Ishikawa (cell line): ENCODE results near the gene OR10P1.

Experiments used
- CEBPB ChIP-seq: IDR thresholded peaks from 2 replicates; pipeline ENCODE4 v1.6.1; 2012
- CREB1 ChIP-seq: IDR thresholded peaks from 2 replicates; pipeline ENCODE4 v1.6.1; 2012; ENCODE audit warnings: low read depth
- EGR1 ChIP-seq: IDR thresholded peaks from 2 replicates; pipeline ENCODE4 v1.6.1; 2012
- EP300 ChIP-seq: IDR thresholded peaks from 2 replicates; pipeline ENCODE4 v1.6.1; 2012; ENCODE audit warnings: borderline replicate concordance
- FOXM1 ChIP-seq: IDR thresholded peaks from 2 replicates; pipeline ENCODE4 v1.6.1; 2012; ENCODE audit warnings: low read depth, borderline replicate concordance
- NFIC ChIP-seq: IDR thresholded peaks from 2 replicates; pipeline ENCODE4 v1.6.1; 2012
- RAD21 ChIP-seq: IDR thresholded peaks from 2 replicates; pipeline ENCODE4 v1.6.1; 2012; ENCODE audit warnings: low read depth
- TAF1 ChIP-seq: IDR thresholded peaks from 2 replicates; pipeline ENCODE4 v1.6.1; 2012; ENCODE audit warnings: low read depth, mild to moderate bottlenecking
- TCF12 ChIP-seq: IDR thresholded peaks from 2 replicates; pipeline ENCODE4 v1.6.1; 2012; ENCODE audit warnings: low read depth
- TEAD4 ChIP-seq: IDR thresholded peaks from 2 replicates; pipeline ENCODE4 v1.6.1; 2012
- YY1 ChIP-seq: IDR thresholded peaks from 2 replicates; pipeline ENCODE4 v1.6.1; 2012; ENCODE audit warnings: low read depth
- ZBTB7A ChIP-seq: IDR thresholded peaks from 2 replicates; pipeline ENCODE4 v1.6.1; 2012; ENCODE audit warnings: low read depth
- TF ChIP-seq, protein P1 (sequence below): IDR thresholded peaks from 2 replicates; pipeline ENCODE4 v1.6.1; 2012
- TF ChIP-seq, protein P2 (sequence below): IDR thresholded peaks from 2 replicates; pipeline ENCODE4 v1.6.1; 2012; ENCODE audit warnings: low read depth, mild to moderate bottlenecking
- TF ChIP-seq, protein P3 (sequence below): IDR thresholded peaks from 2 replicates; pipeline ENCODE4 v1.6.1; 2012

OR10P1 gene

DNA sequence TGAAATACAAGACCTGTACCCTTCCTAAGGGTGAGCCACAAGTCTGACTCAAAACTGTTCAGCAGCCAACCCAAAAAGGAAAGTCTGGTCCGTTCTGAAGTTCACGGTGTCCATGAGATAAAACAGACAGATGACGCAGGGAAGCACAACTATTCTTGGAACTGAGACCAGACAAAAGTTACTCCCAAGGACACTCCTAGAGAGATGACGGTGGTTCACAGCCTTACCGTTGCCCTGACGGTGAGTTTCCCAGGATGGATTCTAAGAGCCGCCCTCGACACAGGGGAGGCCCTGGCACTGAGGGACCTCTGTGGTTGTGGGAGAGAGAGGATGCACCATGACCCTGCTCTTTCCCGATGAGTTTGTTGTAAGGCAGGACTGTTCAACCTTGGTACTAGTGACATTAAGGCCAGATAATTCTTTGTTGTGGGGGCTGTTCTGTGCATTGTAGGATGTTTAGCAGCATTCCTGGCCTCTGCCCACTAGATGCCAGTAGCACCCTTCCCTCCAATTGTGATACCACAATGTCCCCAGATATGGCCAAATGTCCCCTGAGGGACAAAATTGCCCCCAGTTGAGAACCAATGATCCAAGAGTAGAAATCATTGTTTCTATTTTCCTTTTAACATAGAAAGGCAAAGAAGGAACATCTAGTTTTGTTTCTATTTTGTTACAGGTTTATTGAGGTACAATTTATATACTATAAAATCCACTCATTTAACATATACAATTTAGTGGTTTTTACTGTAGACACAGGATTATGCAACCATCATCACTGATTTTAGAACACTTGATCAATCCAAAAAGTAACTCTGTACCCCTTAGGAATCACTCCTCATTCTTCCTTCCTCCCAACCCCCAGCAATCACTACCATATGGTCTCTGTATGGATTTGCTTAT lies 23.0 kb downstream of the OR10P1 start:
- TF ChIP-seq, protein P1, sequence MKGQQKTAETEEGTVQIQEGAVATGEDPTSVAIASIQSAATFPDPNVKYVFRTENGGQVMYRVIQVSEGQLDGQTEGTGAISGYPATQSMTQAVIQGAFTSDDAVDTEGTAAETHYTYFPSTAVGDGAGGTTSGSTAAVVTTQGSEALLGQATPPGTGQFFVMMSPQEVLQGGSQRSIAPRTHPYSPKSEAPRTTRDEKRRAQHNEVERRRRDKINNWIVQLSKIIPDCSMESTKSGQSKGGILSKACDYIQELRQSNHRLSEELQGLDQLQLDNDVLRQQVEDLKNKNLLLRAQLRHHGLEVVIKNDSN = no peak
- no peak for TF ChIP-seq ZBTB7A
- TF ChIP-seq TEAD4 = 0 out of 2 replicates have a peak, but pooled peaks have one; percentile 32
- peak; percentile 88 for TF ChIP-seq RAD21
- no peak for TF ChIP-seq CEBPB

DNA sequence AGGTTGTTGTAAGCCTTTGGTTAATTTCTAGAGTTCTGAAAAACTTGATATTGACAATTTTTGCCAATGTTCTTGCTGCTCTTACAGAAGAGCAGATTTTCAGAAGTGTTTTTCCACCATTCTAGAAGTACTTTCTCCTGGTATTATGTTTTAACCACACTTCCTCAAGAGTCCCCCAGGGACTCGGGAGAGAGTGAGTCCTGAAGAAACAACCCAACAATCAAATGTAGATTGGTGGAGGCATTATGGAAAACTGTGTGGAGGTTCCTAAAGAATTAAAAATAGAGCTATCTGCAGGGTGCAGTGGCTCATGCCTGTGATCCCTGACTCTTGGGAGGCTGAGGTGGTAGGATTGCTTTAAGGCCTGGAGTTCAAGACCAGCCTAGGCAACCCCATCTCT lies 26.7 kb downstream of the OR10P1 start:
- TF ChIP-seq NFIC (no peak), YY1 (no peak), TEAD4 (no peak), CEBPB (no peak), CREB1 (no peak), TAF1 (no peak), RAD21 (no peak), EP300 (no peak), EGR1 (no peak), FOXM1 (no peak), TCF12 (no peak), ZBTB7A (no peak)
- TF ChIP-seq, protein P2, sequence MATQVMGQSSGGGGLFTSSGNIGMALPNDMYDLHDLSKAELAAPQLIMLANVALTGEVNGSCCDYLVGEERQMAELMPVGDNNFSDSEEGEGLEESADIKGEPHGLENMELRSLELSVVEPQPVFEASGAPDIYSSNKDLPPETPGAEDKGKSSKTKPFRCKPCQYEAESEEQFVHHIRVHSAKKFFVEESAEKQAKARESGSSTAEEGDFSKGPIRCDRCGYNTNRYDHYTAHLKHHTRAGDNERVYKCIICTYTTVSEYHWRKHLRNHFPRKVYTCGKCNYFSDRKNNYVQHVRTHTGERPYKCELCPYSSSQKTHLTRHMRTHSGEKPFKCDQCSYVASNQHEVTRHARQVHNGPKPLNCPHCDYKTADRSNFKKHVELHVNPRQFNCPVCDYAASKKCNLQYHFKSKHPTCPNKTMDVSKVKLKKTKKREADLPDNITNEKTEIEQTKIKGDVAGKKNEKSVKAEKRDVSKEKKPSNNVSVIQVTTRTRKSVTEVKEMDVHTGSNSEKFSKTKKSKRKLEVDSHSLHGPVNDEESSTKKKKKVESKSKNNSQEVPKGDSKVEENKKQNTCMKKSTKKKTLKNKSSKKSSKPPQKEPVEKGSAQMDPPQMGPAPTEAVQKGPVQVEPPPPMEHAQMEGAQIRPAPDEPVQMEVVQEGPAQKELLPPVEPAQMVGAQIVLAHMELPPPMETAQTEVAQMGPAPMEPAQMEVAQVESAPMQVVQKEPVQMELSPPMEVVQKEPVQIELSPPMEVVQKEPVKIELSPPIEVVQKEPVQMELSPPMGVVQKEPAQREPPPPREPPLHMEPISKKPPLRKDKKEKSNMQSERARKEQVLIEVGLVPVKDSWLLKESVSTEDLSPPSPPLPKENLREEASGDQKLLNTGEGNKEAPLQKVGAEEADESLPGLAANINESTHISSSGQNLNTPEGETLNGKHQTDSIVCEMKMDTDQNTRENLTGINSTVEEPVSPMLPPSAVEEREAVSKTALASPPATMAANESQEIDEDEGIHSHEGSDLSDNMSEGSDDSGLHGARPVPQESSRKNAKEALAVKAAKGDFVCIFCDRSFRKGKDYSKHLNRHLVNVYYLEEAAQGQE = no peak
- TF ChIP-seq, protein P3, sequence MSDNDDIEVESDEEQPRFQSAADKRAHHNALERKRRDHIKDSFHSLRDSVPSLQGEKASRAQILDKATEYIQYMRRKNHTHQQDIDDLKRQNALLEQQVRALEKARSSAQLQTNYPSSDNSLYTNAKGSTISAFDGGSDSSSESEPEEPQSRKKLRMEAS = no peak
- TF ChIP-seq, protein P1 = no peak

DNA sequence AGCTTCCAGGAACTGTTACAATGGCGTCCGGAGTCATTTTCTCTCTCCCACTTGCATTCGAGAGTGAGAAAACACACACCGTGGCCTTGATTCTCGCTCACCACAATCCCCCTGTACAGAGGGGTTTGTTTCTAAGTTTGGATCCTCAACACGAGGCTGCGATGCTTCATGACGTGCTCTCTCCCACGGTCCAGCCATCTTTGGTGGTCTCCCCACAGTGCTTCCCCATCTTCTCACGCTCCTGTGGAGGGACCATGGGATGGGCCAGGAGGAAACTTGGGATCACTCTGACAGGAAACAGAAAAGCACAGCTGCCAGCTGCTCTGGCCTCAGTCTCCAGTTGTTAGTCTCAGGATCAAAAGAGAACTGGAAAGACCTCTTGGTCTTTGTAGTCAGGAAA lies 28.1 kb downstream of the OR10P1 start:
- TF ChIP-seq YY1 = no peak
- TF ChIP-seq, protein P1 = no peak
- no peak for TF ChIP-seq EP300
- TF ChIP-seq RAD21 = no peak
- TF ChIP-seq EGR1 = no peak
- TF ChIP-seq ZBTB7A = no peak
- TF ChIP-seq TCF12 = no peak
- TF ChIP-seq CREB1 = no peak
- no peak for TF ChIP-seq TAF1
- no peak for TF ChIP-seq TEAD4
- no peak for TF ChIP-seq FOXM1
- no peak for TF ChIP-seq CEBPB
- TF ChIP-seq, protein P3 = no peak
- TF ChIP-seq NFIC = no peak
- TF ChIP-seq, protein P2 = no peak

DNA sequence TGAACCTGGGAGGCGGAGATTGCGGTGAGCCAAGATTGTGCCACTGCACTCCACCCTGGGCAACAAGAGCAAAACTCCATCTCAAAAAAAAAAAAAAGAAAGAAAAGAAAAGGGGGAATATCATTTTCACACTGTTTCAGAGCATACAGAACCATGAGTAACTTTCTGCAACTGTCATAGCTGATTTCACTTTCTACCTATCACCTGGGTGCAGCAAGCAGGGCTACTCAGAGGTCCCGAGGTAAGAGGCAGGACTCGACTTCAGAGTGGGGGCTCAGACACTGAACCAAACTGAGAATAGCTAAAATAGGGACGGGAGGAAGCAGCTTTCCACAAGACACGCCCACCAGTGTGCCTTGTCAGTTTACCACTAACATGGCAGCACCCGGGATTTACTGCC lies 29.8 kb downstream of the OR10P1 start:
- TF ChIP-seq EP300 = no peak
- no peak for TF ChIP-seq RAD21
- no peak for TF ChIP-seq EGR1
- no peak for TF ChIP-seq ZBTB7A
- no peak for TF ChIP-seq FOXM1
- TF ChIP-seq TAF1 = no peak
- no peak for TF ChIP-seq TEAD4
- TF ChIP-seq CEBPB = no peak
- TF ChIP-seq TCF12 = no peak
- TF ChIP-seq, protein P2 = no peak
- TF ChIP-seq, protein P3 = no peak
- no peak for TF ChIP-seq YY1
- no peak for TF ChIP-seq CREB1
